Effector memory CD4-positive, alpha-beta T cell (primary cell): ENCODE measurements around the gene TMEM185A.
"Not testable (repeated sequence)": the region's sequence is repeated elsewhere in the genome, so short reads cannot be mapped to it uniquely, and the experiment has no call there.

Experiments used
- DNase-seq, 3 donors: peaks; one replicate each; pipeline ENCODE4 v3.0.0-alpha.2; 2020
- H3K27ac ChIP-seq: 2 replicates; pipeline ENCODE4 v1.7.0; 2013; ENCODE audit warnings: mild to moderate bottlenecking, low read length, moderate library complexity; ENCODE audit not compliant: insufficient read depth, poor library complexity, severe bottlenecking
- H3K27me3 ChIP-seq: replicated peaks from 2 replicates; pipeline ENCODE4 v1.7.0; 2013; ENCODE audit warnings: mild to moderate bottlenecking, low read length; ENCODE audit not compliant: insufficient read depth, control insufficient read depth, poor library complexity, severe bottlenecking
- H3K36me3 ChIP-seq: 2 replicates; pipeline ENCODE4 v1.7.0; 2013; ENCODE audit warnings: mild to moderate bottlenecking, low read length, moderate library complexity; ENCODE audit not compliant: control insufficient read depth, insufficient read depth
- H3K4me1 ChIP-seq: 2 replicates; pipeline ENCODE4 v1.7.0; 2013; ENCODE audit warnings: low read length, mild to moderate bottlenecking; ENCODE audit not compliant: control insufficient read depth, insufficient read depth, poor library complexity, severe bottlenecking
- H3K4me3 ChIP-seq: 2 replicates; pipeline ENCODE4 v1.7.0; 2013; ENCODE audit warnings: low read length, low read depth, mild to moderate bottlenecking; ENCODE audit not compliant: insufficient read depth, poor library complexity, severe bottlenecking
- H3K9me3 ChIP-seq: 2 replicates; pipeline ENCODE4 v1.7.0; 2013; ENCODE audit warnings: mild to moderate bottlenecking, low read length, moderate library complexity; ENCODE audit not compliant: control insufficient read depth

Gene TMEM185A

GRCh38 chrX:149628768-149629167 is 2.8 kb downstream of the TMEM185A start:
- DNase-seq = no peak
- Histone ChIP-seq H3K27me3 (no peaks in the 10 kb centered on the region), H3K4me1 (peaks cover 3% of the 10 kb centered on the region), H3K36me3 (no peaks in the 10 kb centered on the region), H3K27ac (no peak overlapping the region), H3K4me3 (no peak overlapping the region), H3K9me3 (no peaks in the 10 kb centered on the region)

GRCh38 chrX:149628280-149628679 is 3.3 kb downstream of the TMEM185A start:
- Histone ChIP-seq H3K9me3 (no peaks in the 10 kb centered on the region), H3K27ac (no peak overlapping the region), H3K36me3 (no peaks in the 10 kb centered on the region), H3K4me1 (peaks cover 3% of the 10 kb centered on the region), H3K27me3 (no peaks in the 10 kb centered on the region), H3K4me3 (no peak overlapping the region)
- DNase-seq = no peak

DNA sequence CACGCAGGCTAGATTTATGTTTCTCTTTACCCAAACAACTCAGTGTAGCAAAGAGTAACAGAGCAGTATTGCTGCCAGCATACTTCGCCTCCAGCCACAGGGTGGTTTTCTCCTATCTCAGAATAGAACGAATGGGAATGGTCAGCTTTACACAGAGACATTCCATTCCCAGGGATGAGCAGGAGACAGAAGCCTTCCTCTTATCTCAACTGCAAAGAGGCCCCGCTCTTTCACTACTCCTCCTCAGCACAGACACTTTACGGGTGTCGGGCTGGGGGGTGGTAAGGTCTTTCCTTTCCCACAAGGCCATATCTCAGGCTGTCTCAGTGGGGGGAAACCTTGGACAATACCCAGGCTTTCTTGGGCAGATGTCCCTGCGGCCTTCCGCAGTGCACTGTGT is 4.8 kb downstream of the TMEM185A start:
- not testable (repeated sequence) for H3K4me3 ChIP-seq, DNase-seq

DNA sequence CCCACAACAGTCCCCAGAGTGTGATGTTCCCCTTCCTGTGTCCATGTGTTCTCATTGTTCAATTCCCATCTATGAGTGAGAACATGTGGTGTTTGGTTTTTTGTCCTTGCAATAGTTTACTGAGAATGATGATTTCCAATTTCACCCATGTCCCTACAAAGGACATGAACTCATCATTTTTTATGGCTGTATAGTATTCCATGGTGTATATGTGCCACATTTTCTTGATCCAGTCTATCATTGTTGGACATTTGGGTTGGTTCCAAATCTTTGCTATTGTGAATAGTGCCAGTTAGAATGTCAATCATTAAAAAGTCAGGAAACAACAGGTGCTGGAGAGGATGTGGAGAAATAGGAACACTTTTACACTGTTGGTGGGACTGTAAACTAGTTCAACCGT is 11.9 kb downstream of the TMEM185A start:
- not testable (repeated sequence) for H3K36me3 ChIP-seq, H3K27ac ChIP-seq, DNase-seq, H3K27me3 ChIP-seq, H3K9me3 ChIP-seq, H3K4me3 ChIP-seq, H3K4me1 ChIP-seq

More for the DNA sequence above, 4.8 kb downstream of the TMEM185A start:
- H3K4me1 ChIP-seq, H3K27ac ChIP-seq, H3K9me3 ChIP-seq, H3K27me3 ChIP-seq, H3K36me3 ChIP-seq: not testable (repeated sequence)

GRCh38 chrX:149618871-149619270 is 12.7 kb downstream of the TMEM185A start:
- H3K27me3 ChIP-seq = no peaks in the 10 kb centered on the region
- H3K4me3 ChIP-seq = no peak overlapping the region
- no peaks in the 10 kb centered on the region for H3K9me3 ChIP-seq
- no peaks in the 10 kb centered on the region for H3K36me3 ChIP-seq
- DNase-seq = no peak
- no peaks in the 10 kb centered on the region for H3K4me1 ChIP-seq
- H3K27ac ChIP-seq = no peak overlapping the region

- Histone ChIP-seq H3K36me3 (no peaks in the 10 kb centered on the region), H3K27me3 (no peaks in the 10 kb centered on the region), H3K4me1 (no peaks in the 10 kb centered on the region), H3K27ac (no peak overlapping the region), H3K9me3 (no peaks in the 10 kb centered on the region), H3K4me3 (no peak overlapping the region)
- DNase-seq = no peak
Observed at GRCh38 chrX:149611623-149612175, 19.9 kb downstream of the TMEM185A start.

- Histone ChIP-seq H3K27ac (no peak overlapping the region), H3K4me1 (no peaks in the 10 kb centered on the region), H3K4me3 (no peak overlapping the region), H3K36me3 (no peaks in the 10 kb centered on the region), H3K9me3 (no peaks in the 10 kb centered on the region), H3K27me3 (no peaks in the 10 kb centered on the region)
- no peak for DNase-seq
Observed at GRCh38 chrX:149610511-149610910, 21.1 kb downstream of the TMEM185A start.

GRCh38 chrX:149607699-149608098 is 23.9 kb downstream of the TMEM185A start:
- Histone ChIP-seq H3K36me3 (no peaks in the 10 kb centered on the region), H3K27ac (no peak overlapping the region), H3K4me3 (no peak overlapping the region), H3K9me3 (no peaks in the 10 kb centered on the region), H3K4me1 (no peaks in the 10 kb centered on the region), H3K27me3 (no peaks in the 10 kb centered on the region)
- DNase-seq = no peak

DNA sequence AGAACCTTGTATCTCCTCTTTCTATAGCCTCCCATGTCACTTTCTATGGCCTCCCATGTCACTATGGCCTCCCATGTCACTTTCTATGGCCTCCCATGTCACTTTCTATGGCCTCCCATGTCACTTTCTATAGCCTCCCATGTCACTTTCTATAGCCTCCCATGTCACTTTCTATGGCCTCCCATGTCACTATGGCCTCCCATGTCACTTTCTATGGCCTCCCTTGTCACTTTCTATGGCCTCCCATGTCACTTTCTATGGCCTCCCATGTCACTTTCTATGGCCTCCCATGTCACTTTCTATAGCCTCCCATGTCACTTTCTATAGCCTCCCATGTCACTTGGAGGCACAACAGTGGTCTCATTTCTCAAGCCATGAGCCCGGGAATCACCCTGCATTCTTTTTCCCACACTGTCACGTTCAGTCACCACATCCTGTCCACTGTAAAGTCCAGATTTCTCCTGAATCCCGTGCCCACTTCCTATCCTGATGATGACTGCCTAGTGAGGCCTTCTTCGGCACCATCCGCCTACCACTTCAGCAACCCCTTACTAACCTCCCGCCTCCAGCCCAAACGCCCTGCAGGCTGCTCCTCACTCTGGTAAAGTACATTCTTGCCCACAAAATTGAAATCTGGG is 26.2 kb downstream of the TMEM185A start:
- H3K9me3 ChIP-seq, H3K27ac ChIP-seq, H3K4me3 ChIP-seq, H3K4me1 ChIP-seq, H3K27me3 ChIP-seq, DNase-seq, H3K36me3 ChIP-seq: not testable (repeated sequence)

- not testable (repeated sequence) for H3K27ac ChIP-seq, H3K9me3 ChIP-seq, H3K4me1 ChIP-seq, DNase-seq, H3K27me3 ChIP-seq, H3K36me3 ChIP-seq, H3K4me3 ChIP-seq
Observed at GRCh38 chrX:149598603-149599002, 33.0 kb downstream of the TMEM185A start.
